Ishikawa (cell line): Measurements from ENCODE around the gene ACSS1.

Experiments used
- CREB1 ChIP-seq: IDR thresholded peaks from 2 replicates; pipeline ENCODE4 v1.6.1; 2012; ENCODE audit warnings: low read depth
- EP300 ChIP-seq: IDR thresholded peaks from 2 replicates; pipeline ENCODE4 v1.6.1; 2012; ENCODE audit warnings: borderline replicate concordance
- RAD21 ChIP-seq: IDR thresholded peaks from 2 replicates; pipeline ENCODE4 v1.6.1; 2012; ENCODE audit warnings: low read depth
- TAF1 ChIP-seq: IDR thresholded peaks from 2 replicates; pipeline ENCODE4 v1.6.1; 2012; ENCODE audit warnings: low read depth, mild to moderate bottlenecking
- TCF12 ChIP-seq: IDR thresholded peaks from 2 replicates; pipeline ENCODE4 v1.6.1; 2012; ENCODE audit warnings: low read depth
- TEAD4 ChIP-seq: IDR thresholded peaks from 2 replicates; pipeline ENCODE4 v1.6.1; 2012
- YY1 ChIP-seq: IDR thresholded peaks from 2 replicates; pipeline ENCODE4 v1.6.1; 2012; ENCODE audit warnings: low read depth
- TF ChIP-seq, protein P1 (sequence below): IDR thresholded peaks from 2 replicates; pipeline ENCODE4 v1.6.1; 2012

DNA sequence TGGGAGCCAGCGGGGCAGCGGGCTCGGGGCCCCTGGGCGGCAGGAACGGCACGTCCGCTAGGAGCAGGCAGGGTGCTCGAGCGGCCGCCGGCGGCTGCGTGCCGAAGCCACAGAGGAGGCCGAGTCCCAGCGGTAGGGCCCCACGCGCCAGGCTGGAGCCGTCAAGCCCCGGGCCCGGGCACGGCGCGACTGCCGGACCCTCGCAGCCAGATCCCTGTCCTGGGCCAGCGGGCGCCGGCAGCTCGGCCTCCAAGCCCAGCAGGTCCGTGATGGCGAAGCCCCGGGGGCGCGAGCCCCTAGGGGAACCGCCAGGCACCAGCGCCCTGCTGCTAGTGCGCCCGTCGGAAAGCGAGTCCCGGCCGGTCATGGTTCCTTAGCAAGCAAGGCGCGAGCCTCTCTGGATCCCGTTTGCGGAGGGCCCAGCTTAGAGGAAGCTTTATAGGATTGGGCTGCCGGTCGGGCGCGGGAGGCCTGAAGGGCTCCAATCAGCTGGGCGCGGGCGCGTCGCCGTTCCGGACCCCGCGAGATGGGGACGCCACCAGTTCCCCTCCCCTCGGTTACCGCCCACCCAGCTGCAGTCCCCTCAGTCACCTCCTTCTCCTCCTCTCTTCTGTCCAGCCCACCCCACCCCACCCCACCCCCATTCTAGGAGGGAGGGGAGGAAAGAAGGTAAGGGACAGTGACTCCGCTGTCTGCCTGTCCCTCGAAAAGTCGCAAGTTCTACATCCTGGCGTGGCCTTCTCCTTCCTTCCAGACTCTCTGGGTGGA is 24.0 kb upstream of the ACSS1 start, which contains the start of gene VSX1:
- TF ChIP-seq EP300 (no peak), TEAD4 (no peak), TAF1 (no peak), CREB1 (no peak), RAD21 (no peak), TCF12 (no peak), YY1 (no peak)
- TF ChIP-seq, protein P1, sequence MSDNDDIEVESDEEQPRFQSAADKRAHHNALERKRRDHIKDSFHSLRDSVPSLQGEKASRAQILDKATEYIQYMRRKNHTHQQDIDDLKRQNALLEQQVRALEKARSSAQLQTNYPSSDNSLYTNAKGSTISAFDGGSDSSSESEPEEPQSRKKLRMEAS: no peak
